ENCODE measurements around the gene ONECUT2.

Gene ONECUT2

DNA sequence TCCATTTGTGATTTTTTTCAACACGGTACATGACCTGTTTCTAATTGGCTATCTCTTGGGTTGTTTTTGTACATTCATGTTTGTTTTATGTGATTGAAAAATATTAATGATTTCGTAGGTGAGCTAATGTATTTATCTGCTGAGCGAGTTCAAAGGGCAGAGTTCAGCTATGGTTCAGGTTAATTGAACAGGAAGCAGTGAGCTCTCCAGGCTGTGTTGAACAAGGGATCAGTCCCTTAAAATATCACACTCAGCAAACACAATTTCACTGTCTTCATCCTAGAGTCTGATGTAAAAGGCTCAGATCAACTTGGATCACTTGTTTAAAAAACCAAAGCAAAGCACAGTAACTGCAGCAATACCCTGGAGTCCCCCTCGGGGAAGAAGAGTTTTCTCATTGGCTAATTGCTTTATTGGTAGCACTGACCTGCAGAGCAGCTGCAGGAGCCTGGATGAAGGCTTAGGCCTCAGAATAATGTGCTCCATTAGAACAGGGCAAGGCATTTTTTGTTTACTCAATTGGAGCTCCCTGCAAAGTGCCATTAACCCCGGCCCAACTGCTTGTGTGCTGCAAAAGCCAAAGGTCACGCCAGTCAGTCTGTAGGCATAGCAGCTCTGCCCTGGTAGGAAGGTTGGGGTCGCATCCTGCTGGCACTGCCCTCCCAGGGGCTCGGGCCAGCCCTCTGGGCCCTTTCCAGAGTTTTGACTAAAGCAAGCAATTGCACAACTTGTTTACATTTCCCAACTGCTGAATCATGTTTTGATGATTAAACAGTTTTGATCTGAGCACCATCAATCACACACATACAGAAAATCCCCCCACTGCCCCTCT is 10.5 kb downstream of the ONECUT2 start:
- Histone ChIP-seq H3K9ac (ENCODE audit: low read depth, low read length) (no peak overlapping the region), H3K79me2 (ENCODE audit: insufficient read depth, low read length) (no peaks in the 10 kb centered on the region), H3K9me3 (ENCODE audit: insufficient read depth, low read length, severe bottlenecking) (no peaks in the 10 kb centered on the region), H3K4me1 (ENCODE audit: insufficient read depth, low read length) (no peaks in the 10 kb centered on the region), H4K20me1 (ENCODE audit: insufficient read depth, low read length) (0 out of 2 replicates have a peak, but pooled peaks cover 4% of the 10 kb centered on the region), H2AFZ (ENCODE audit: low read depth, low read length) (no peak overlapping the region), H3K4me2 (ENCODE audit: insufficient read depth, low read length) (no peak overlapping the region), H3K27ac (ENCODE audit: low read length) (no peak overlapping the region), H3K27me3 (ENCODE audit: insufficient read depth, low read length, poor library complexity) (peaks cover 5% of the 10 kb centered on the region), H3K36me3 (ENCODE audit: insufficient read depth, low read length) (no peaks in the 10 kb centered on the region), H3K4me3 (ENCODE audit: low read depth in 1 of 2, low read length in 2 of 2) (no peak overlapping the region)
- ATAC-seq (ENCODE audit: insufficient read depth, low read depth) (no peak), DNase-seq (no peak)
- TF ChIP-seq CTCF (IDR thresholded peaks at IDR 0.05; ENCODE audit: borderline replicate concordance, extremely low read depth, low read length, poor library complexity, severe bottlenecking) (no peak), EZH2 (IDR thresholded peaks at IDR 0.05; ENCODE audit: borderline replicate concordance, low read depth, low read length, severe bottlenecking) (no peak)

- Histone ChIP-seq H3K9ac (ENCODE audit: low read depth, low read length) (no peak overlapping the region), H3K4me2 (ENCODE audit: insufficient read depth, low read length) (no peak overlapping the region), H3K27me3 (ENCODE audit: insufficient read depth, low read length, poor library complexity) (peaks cover 5% of the 10 kb centered on the region), H3K36me3 (ENCODE audit: insufficient read depth, low read length) (no peaks in the 10 kb centered on the region), H3K27ac (ENCODE audit: low read length) (no peak overlapping the region), H2AFZ (ENCODE audit: low read depth, low read length) (no peak overlapping the region), H3K9me3 (ENCODE audit: insufficient read depth, low read length, severe bottlenecking) (no peaks in the 10 kb centered on the region), H3K79me2 (ENCODE audit: insufficient read depth, low read length) (no peaks in the 10 kb centered on the region), H3K4me3 (ENCODE audit: low read depth in 1 of 2, low read length in 2 of 2) (no peak overlapping the region), H4K20me1 (ENCODE audit: insufficient read depth, low read length) (0 out of 2 replicates have a peak, but pooled peaks cover 4% of the 10 kb centered on the region), H3K4me1 (ENCODE audit: insufficient read depth, low read length) (no peaks in the 10 kb centered on the region)
- peak; percentile 77; the same call in 2 of the 3 replicates for ATAC-seq (ENCODE audit: insufficient read depth, low read depth)
- DNase-seq = peak; percentile 42
- peak; percentile 69 for TF ChIP-seq CTCF (IDR thresholded peaks at IDR 0.05; ENCODE audit: borderline replicate concordance, extremely low read depth, low read length, poor library complexity, severe bottlenecking)
- TF ChIP-seq EZH2 (IDR thresholded peaks at IDR 0.05; ENCODE audit: borderline replicate concordance, low read depth, low read length, severe bottlenecking) = no peak
Observed at GRCh38 chr18:57446322-57446721, 11.1 kb downstream of the ONECUT2 start.

DNA sequence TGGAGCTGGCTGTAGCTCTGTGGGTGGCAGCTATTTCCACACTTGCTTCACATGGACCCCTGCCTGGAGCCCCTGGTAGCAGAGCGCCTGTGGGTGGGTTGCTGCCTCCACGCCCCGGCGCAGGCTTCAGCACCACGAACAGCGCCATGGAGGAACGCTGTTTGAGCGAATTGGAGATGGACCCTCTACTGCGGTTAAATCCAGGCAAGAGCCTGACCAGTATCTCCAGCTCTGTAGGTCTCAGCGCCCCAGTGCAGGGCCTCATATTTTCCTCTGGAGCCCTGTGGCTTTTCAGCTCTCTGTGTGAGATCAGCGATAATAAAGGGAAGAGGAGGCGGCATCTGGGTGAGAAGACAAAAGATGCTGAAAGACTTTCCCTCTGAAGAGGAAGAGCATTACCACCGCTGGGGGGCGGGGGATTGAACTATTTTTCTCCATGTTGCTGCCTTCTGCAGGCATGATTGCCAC is 12.0 kb downstream of the ONECUT2 start:
- H3K4me1 ChIP-seq (ENCODE audit: insufficient read depth, low read length) = no peaks in the 10 kb centered on the region
- 0 out of 2 replicates have a peak, but pooled peaks cover 4% of the 10 kb centered on the region for H4K20me1 ChIP-seq (ENCODE audit: insufficient read depth, low read length)
- H3K27ac ChIP-seq (ENCODE audit: low read length) = no peak overlapping the region
- peak; percentile 56 for DNase-seq
- no peaks in the 10 kb centered on the region for H3K36me3 ChIP-seq (ENCODE audit: insufficient read depth, low read length)
- no peaks in the 10 kb centered on the region for H3K9me3 ChIP-seq (ENCODE audit: insufficient read depth, low read length, severe bottlenecking)
- H3K4me3 ChIP-seq (ENCODE audit: low read depth in 1 of 2, low read length in 2 of 2) = no peak overlapping the region
- H3K27me3 ChIP-seq (ENCODE audit: insufficient read depth, low read length, poor library complexity) = peaks cover 5% of the 10 kb centered on the region
- peak; percentile 76 for ATAC-seq (ENCODE audit: insufficient read depth, low read depth)
- no peak overlapping the region for H2AFZ ChIP-seq (ENCODE audit: low read depth, low read length)
- TF ChIP-seq CTCF (IDR thresholded peaks at IDR 0.05; ENCODE audit: borderline replicate concordance, extremely low read depth, low read length, poor library complexity, severe bottlenecking) (no peak), EZH2 (IDR thresholded peaks at IDR 0.05; ENCODE audit: borderline replicate concordance, low read depth, low read length, severe bottlenecking) (no peak)
- no peak overlapping the region for H3K4me2 ChIP-seq (ENCODE audit: insufficient read depth, low read length)
- H3K79me2 ChIP-seq (ENCODE audit: insufficient read depth, low read length) = no peaks in the 10 kb centered on the region
- H3K9ac ChIP-seq (ENCODE audit: low read depth, low read length) = no peak overlapping the region

Data from DND-41 (cell line).